Measurements from ENCODE around the gene CIBAR2.

CIBAR2 gene

DNA sequence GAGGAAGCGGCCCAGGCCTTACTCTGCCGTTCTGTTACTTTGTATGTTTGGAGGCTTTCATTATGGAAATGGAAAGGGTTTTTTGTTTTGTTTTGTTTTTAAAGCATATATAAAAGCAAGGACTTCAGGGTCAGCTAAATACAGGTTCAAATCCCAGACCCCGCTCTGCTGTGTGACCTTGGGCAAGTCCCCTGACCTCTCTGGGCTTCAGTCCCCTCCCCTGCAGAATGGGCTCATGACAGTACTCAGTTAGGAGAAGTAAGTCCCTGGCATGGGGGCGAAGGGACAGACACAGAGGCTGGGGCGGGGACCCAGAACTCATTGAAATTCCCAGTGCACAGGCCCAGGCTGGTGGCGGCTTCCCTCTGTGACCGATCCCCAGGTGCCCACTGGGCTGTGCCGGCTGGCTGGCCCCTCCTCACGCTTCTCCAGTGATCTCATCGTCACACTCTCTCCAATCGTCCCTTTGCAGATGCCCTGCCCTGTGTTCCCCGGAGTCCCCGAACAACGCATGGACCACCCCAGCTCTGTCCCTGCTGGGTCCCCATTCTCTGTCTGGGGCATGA is 979 bp upstream of the CIBAR2 start:
- no peak overlapping the region for H3K4me3 ChIP-seq (ENCODE audit: low read length)
- H2AFZ ChIP-seq (ENCODE audit: low read depth, low read length), result no peak overlapping the region
- H3K9me3 ChIP-seq (ENCODE audit: insufficient read depth, low read length), result no peaks in the 10 kb centered on the region
- no peaks in the 10 kb centered on the region for H3K27me3 ChIP-seq (ENCODE audit: low read depth, low read length)
- TF ChIP-seq, protein P1, sequence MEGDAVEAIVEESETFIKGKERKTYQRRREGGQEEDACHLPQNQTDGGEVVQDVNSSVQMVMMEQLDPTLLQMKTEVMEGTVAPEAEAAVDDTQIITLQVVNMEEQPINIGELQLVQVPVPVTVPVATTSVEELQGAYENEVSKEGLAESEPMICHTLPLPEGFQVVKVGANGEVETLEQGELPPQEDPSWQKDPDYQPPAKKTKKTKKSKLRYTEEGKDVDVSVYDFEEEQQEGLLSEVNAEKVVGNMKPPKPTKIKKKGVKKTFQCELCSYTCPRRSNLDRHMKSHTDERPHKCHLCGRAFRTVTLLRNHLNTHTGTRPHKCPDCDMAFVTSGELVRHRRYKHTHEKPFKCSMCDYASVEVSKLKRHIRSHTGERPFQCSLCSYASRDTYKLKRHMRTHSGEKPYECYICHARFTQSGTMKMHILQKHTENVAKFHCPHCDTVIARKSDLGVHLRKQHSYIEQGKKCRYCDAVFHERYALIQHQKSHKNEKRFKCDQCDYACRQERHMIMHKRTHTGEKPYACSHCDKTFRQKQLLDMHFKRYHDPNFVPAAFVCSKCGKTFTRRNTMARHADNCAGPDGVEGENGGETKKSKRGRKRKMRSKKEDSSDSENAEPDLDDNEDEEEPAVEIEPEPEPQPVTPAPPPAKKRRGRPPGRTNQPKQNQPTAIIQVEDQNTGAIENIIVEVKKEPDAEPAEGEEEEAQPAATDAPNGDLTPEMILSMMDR (IDR thresholded peaks at IDR 0.05; ENCODE audit: low read depth, low read length), result no peak
- TF ChIP-seq EZH2phosphoT487 (IDR thresholded peaks at IDR 0.05; ENCODE audit: low read depth), result no peak
- no peak overlapping the region for H3K27ac ChIP-seq (ENCODE audit: low read length)
- no peak overlapping the region for H3K9ac ChIP-seq (ENCODE audit: low read length)
- H3K4me1 ChIP-seq (ENCODE audit: low read length), result peaks cover 6% of the 10 kb centered on the region
- no peaks in the 10 kb centered on the region for H3K79me2 ChIP-seq (ENCODE audit: low read length)
- no peaks in the 10 kb centered on the region for H3K36me3 ChIP-seq (replicated peaks; ENCODE audit: low read depth, low read length)
- no peaks in the 10 kb centered on the region for H4K20me1 ChIP-seq (ENCODE audit: insufficient read depth, low read length)
- no peak overlapping the region for H3K4me2 ChIP-seq (ENCODE audit: low read length)

DNA sequence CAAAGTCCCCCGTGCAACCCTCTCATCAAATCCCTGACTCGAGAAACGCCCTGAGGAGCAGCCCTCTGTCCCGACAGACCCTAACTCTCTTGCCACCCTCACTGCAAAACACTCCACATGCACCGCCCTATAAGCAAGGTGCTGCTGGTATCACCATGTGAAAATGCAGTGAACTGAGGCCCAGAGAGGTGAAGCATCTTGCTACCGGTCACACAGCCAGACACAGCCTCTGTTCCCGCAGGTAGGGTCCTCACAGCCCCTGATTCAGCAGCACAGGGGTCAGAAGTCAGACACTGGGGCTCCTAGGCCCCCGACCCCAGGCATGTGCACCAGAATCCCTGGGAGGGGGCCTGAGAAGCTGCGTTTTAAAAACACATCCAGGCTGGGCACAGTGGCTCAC is 1.1 kb downstream of the CIBAR2 start:
- Histone ChIP-seq H3K79me2 (ENCODE audit: low read length) (no peaks in the 10 kb centered on the region), H3K4me2 (ENCODE audit: low read length) (no peak overlapping the region), H3K36me3 (replicated peaks; ENCODE audit: low read depth, low read length) (no peaks in the 10 kb centered on the region), H3K27ac (ENCODE audit: low read length) (no peak overlapping the region), H4K20me1 (ENCODE audit: insufficient read depth, low read length) (no peaks in the 10 kb centered on the region), H3K27me3 (ENCODE audit: low read depth, low read length) (no peaks in the 10 kb centered on the region), H3K9ac (ENCODE audit: low read length) (no peak overlapping the region), H3K4me1 (ENCODE audit: low read length) (peaks cover 6% of the 10 kb centered on the region), H3K4me3 (ENCODE audit: low read length) (no peak overlapping the region), H3K9me3 (ENCODE audit: insufficient read depth, low read length) (no peaks in the 10 kb centered on the region), H2AFZ (ENCODE audit: low read depth, low read length) (no peak overlapping the region)
- TF ChIP-seq, protein P1 (IDR thresholded peaks at IDR 0.05; ENCODE audit: low read depth, low read length), result no peak
- TF ChIP-seq EZH2phosphoT487 (IDR thresholded peaks at IDR 0.05; ENCODE audit: low read depth), result no peak

DNA sequence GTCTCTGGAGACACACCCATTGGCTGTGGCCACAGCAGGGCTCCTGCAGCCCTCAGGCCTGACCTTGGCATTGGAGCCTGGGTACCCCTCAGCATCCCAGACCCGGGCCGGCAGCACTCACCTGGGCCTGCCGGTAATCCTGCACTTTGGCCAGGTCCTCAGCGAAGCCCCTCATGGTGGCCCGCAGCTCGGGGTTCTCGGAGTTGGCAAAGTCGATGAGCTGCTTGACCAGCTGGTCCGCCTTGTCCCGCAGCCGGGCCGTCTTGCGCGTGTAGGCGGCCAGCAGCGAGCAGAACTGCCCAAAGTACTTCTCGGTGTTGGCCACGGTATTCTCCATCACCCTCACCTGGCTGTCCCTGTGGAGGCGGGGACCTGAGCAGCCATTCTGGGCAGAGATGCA is 2.2 kb downstream of the CIBAR2 start:
- H3K4me2 ChIP-seq (ENCODE audit: low read length), result no peak overlapping the region
- TF ChIP-seq EZH2phosphoT487 (IDR thresholded peaks at IDR 0.05; ENCODE audit: low read depth), result no peak
- TF ChIP-seq, protein P1 (IDR thresholded peaks at IDR 0.05; ENCODE audit: low read depth, low read length), result no peak

DNA sequence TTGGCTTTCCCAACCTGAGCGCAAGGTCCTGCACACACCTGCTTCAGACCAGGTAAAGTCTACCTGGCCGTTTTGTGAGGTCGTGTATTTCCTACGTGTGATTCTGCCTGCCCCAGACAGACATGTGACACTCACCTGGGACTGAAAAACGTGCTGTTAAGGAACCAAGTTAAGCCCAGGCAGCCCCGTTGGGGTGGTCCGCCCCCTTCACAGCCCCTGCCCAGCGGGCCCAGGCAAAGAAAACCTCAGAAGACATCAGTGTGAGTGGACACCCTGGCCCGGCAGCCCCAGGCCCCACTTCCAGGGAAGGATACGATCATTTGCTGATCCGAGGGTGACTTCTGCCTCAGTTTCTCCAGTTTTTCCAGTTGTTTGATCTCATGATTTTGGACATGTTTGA is 4.7 kb downstream of the CIBAR2 start:
- Histone ChIP-seq H3K4me1 (ENCODE audit: low read length) (peaks cover 29% of the 10 kb centered on the region), H3K9me3 (ENCODE audit: insufficient read depth, low read length) (no peaks in the 10 kb centered on the region), H3K4me3 (ENCODE audit: low read length) (no peak overlapping the region), H4K20me1 (ENCODE audit: insufficient read depth, low read length) (no peaks in the 10 kb centered on the region), H3K9ac (ENCODE audit: low read length) (no peak overlapping the region), H3K27me3 (ENCODE audit: low read depth, low read length) (peaks cover 11% of the 10 kb centered on the region), H2AFZ (ENCODE audit: low read depth, low read length) (no peak overlapping the region), H3K4me2 (ENCODE audit: low read length) (no peak overlapping the region), H3K36me3 (replicated peaks; ENCODE audit: low read depth, low read length) (no peaks in the 10 kb centered on the region), H3K27ac (ENCODE audit: low read length) (no peak overlapping the region), H3K79me2 (ENCODE audit: low read length) (no peaks in the 10 kb centered on the region)
- TF ChIP-seq EZH2phosphoT487 (IDR thresholded peaks at IDR 0.05; ENCODE audit: low read depth), result no peak
- TF ChIP-seq, protein P1 (IDR thresholded peaks at IDR 0.05; ENCODE audit: low read depth, low read length), result no peak

More for the DNA sequence above, 2.2 kb downstream of the CIBAR2 start:
- no peak overlapping the region for H3K9ac ChIP-seq (ENCODE audit: low read length)
- H3K36me3 ChIP-seq (replicated peaks; ENCODE audit: low read depth, low read length), result no peaks in the 10 kb centered on the region
- H3K27ac ChIP-seq (ENCODE audit: low read length), result no peak overlapping the region
- H3K4me3 ChIP-seq (ENCODE audit: low read length), result no peak overlapping the region
- H2AFZ ChIP-seq (ENCODE audit: low read depth, low read length), result no peak overlapping the region
- no peaks in the 10 kb centered on the region for H3K79me2 ChIP-seq (ENCODE audit: low read length)
- no peaks in the 10 kb centered on the region for H4K20me1 ChIP-seq (ENCODE audit: insufficient read depth, low read length)
- H3K4me1 ChIP-seq (ENCODE audit: low read length), result peaks cover 5% of the 10 kb centered on the region
- no peaks in the 10 kb centered on the region for H3K9me3 ChIP-seq (ENCODE audit: insufficient read depth, low read length)
- H3K27me3 ChIP-seq (ENCODE audit: low read depth, low read length), result peaks cover 2% of the 10 kb centered on the region; the same call in 1 of the 2 replicates

Measured in OCI-LY3 (cell line).